ENCODE measurements around the gene CEACAM18. TPM values are rescaled to one million over a fixed set of nuclear protein-coding genes. Genes with fewer than 3 reads are reported as not detected.
"Not testable (repeated sequence)": the region's sequence is repeated elsewhere in the genome, so short reads cannot be mapped to it uniquely, and the experiment has no call there.

CEACAM18 gene
- total RNA-seq, 4 donors from 2014 or later = not detected

GRCh38 chr19:51490676-51491075 is 12.3 kb downstream of the CEACAM18 start:
- H3K27ac ChIP-seq = no peak overlapping the region
- TF ChIP-seq CTCF (IDR thresholded peaks at IDR 0.05) (no peak), POLR2A (IDR thresholded peaks at IDR 0.05) (no peak)
- H3K27me3 ChIP-seq = peaks cover 0 to 19% (median 0%) of the 10 kb centered on the region in 4 donors
- no peak overlapping the region for H3K4me3 ChIP-seq
- intact Hi-C loops (cut with DNase I) = no loop called here
- no peaks in the 10 kb centered on the region for H3K4me1 ChIP-seq
- DNase-seq = no peak
- whole genome bisulfite sequencing, 2 donors = 34 to 59% methylated on average over 7 to 12 of the region's 14 CpGs
- no peaks in the 10 kb centered on the region for H3K36me3 ChIP-seq
- H3K9me3 ChIP-seq = no peaks in the 10 kb centered on the region

- H3K27me3 ChIP-seq = peaks cover 0 to 18% (median 0%) of the 10 kb centered on the region in 4 donors
- WGBS, 2 donors = 66 to 67% methylated on average over 6 of the region's 7 CpGs
- no peak overlapping the region for H3K27ac ChIP-seq
- TF ChIP-seq CTCF (IDR thresholded peaks at IDR 0.05) (no peak), POLR2A (IDR thresholded peaks at IDR 0.05) (no peak)
- no peaks in the 10 kb centered on the region for H3K9me3 ChIP-seq
- intact Hi-C loops (cut with DNase I) = no loop called here
- DNase-seq = no peak
- no peaks in the 10 kb centered on the region for H3K4me1 ChIP-seq
- no peaks in the 10 kb centered on the region for H3K36me3 ChIP-seq
- no peak overlapping the region for H3K4me3 ChIP-seq
These were observed 13.2 kb downstream of the CEACAM18 start for GRCh38 chr19:51491586-51491985.

- intact Hi-C loops (cut with DNase I) = no loop called here
- WGBS, 2 donors = 14 to 24% methylated on average over 2 of the region's 2 CpGs
- Histone ChIP-seq H3K9me3 (no peaks in the 10 kb centered on the region), H3K27me3 (peaks cover 0 to 15% (median 0%) of the 10 kb centered on the region in 4 donors), H3K4me3 (no peak overlapping the region), H3K27ac (no peak overlapping the region), H3K36me3 (no peaks in the 10 kb centered on the region), H3K4me1 (no peaks in the 10 kb centered on the region)
- DNase-seq = no peak
- TF ChIP-seq POLR2A (IDR thresholded peaks at IDR 0.05) (no peak), CTCF (IDR thresholded peaks at IDR 0.05) (no peak)
These were observed 15.4 kb downstream of the CEACAM18 start for GRCh38 chr19:51493776-51494175.

- intact Hi-C loops (cut with DNase I) = no loop called here
- Histone ChIP-seq H3K4me3 (no peak overlapping the region), H3K27me3 (peaks cover 0 to 13% (median 0%) of the 10 kb centered on the region in 4 donors), H3K9me3 (no peaks in the 10 kb centered on the region), H3K4me1 (no peaks in the 10 kb centered on the region), H3K27ac (no peak overlapping the region), H3K36me3 (no peaks in the 10 kb centered on the region)
- no peak for TF ChIP-seq CTCF (IDR thresholded peaks at IDR 0.05)
- TF ChIP-seq POLR2A (IDR thresholded peaks at IDR 0.05) = no peak
- DNase-seq = no peak
- 30 to 68% methylated on average over 2 to 3 of the region's 3 CpGs for WGBS, 2 donors
These were observed 19.3 kb downstream of the CEACAM18 start for GRCh38 chr19:51497666-51498065.

GRCh38 chr19:51500931-51501330 is 22.6 kb downstream of the CEACAM18 start:
- WGBS, 2 donors = 34 to 48% methylated on average over 5 to 7 of the region's 8 CpGs
- H3K36me3 ChIP-seq; DNase-seq; H3K27ac ChIP-seq; H3K9me3 ChIP-seq; H3K4me1 ChIP-seq; intact Hi-C loops (cut with DNase I); H3K4me3 ChIP-seq: not testable (repeated sequence)
- peaks cover 0 to 13% (median 0%) of the 10 kb centered on the region in 4 donors for H3K27me3 ChIP-seq
